HepG2 (cell line): ENCODE data around the gene CEP104. TPM values are rescaled to one million over a fixed set of nuclear protein-coding genes. Genes with fewer than 3 reads are reported as not detected.

Experiments
- CENPX ChIP-seq: sonication (generic); formaldehyde crosslinking; IDR thresholded peaks from 2 replicates; pipeline ENCODE4 v1.9.0; 2021; ENCODE audit warnings: mild to moderate bottlenecking, missing genetic modification reagents, moderate library complexity
- DNMT1 ChIP-seq: sonication (generic); formaldehyde crosslinking; IDR thresholded peaks from 2 replicates; pipeline ENCODE4 v1.5.1; 2020; ENCODE audit warnings: mild to moderate bottlenecking, missing genetic modification reagents
- PHF8 ChIP-seq: sonication (generic); formaldehyde crosslinking; IDR thresholded peaks from 2 replicates; pipeline ENCODE4 v1.5.0; 2020; ENCODE audit warnings: missing genetic modification reagents
- PITX1 ChIP-seq: sonication (generic); formaldehyde crosslinking; IDR thresholded peaks from 2 replicates; pipeline ENCODE4 v1.5.1; 2020; ENCODE audit warnings: mild to moderate bottlenecking, missing genetic modification reagents
- RFX3 ChIP-seq: IDR thresholded peaks from 2 replicates; pipeline ENCODE4 v1.6.1; 2016; ENCODE audit warnings: missing biosample characterization, missing genetic modification reagents
- SMARCC2 ChIP-seq: fragments of 450-650 bp; IDR thresholded peaks from 2 replicates; pipeline ENCODE4 v1.6.1; 2017; ENCODE audit warnings: antibody characterized with exemption, mild to moderate bottlenecking
- SP1 ChIP-seq, 2 experiments: fragments of 450-650 bp in 1 of 2; sonication (generic) in 1 of 2; formaldehyde crosslinking in 1 of 2; IDR thresholded peaks; 2 replicates each; pipeline versions ENCODE4 v1.4.0 to v1.6.1; 2016 to 2020; ENCODE audit warnings: missing genetic modification reagents in 1 of 2
- SRF ChIP-seq: IDR thresholded peaks from 2 replicates; pipeline ENCODE4 v1.6.1; 2011; ENCODE audit warnings: mild to moderate bottlenecking, low read depth, low read length, moderate library complexity
- ZMYM2 ChIP-seq: sonication (generic); formaldehyde crosslinking; IDR thresholded peaks from 2 replicates; pipeline ENCODE4 v1.8.0; 2022; ENCODE audit warnings: mild to moderate bottlenecking, missing genetic modification reagents
- ZNF17 ChIP-seq: sonication (generic); formaldehyde crosslinking; IDR thresholded peaks from 2 replicates; pipeline ENCODE4 v1.5.0; 2020; ENCODE audit warnings: mild to moderate bottlenecking, missing genetic modification reagents
- ZNF562 ChIP-seq: sonication (generic); formaldehyde crosslinking; IDR thresholded peaks from 2 replicates; pipeline ENCODE4 v1.8.0; 2022; ENCODE audit warnings: missing genetic modification reagents, borderline replicate concordance
- polyA plus RNA-seq, 8 experiments: library from polyadenylated mRNA; depleted of rRNA in 3 of 8; stranded (reverse) in 7 of 8; unstranded in 1 of 8; fragments of >200 nt; fragmentation: Illumina TruSeq in 4 of 8; extraction: Trizol in 4 of 8; gene quantifications; 2 replicates each; pipeline versions ENCODE4 v1.2.1 to v1.2.3, GENCODE V29; 2011 to 2016; ENCODE audit warnings: low read depth in 4 of 8, missing spikeins in 1 of 8, mixed read lengths in 1 of 8; ENCODE audit not compliant: insufficient read depth in 1 of 8
- total RNA-seq, 5 experiments: library from RNA; depleted of rRNA; stranded (reverse); fragments of >200 nt; fragmentation: Illumina TruSeq; extraction: Trizol; gene quantifications; 2 replicates each; pipeline ENCODE4 v1.2.3, GENCODE V29; 2016; ENCODE audit warnings: low read depth in 1 of 5
- TF ChIP-seq, protein P1 (sequence below): sonication (generic); formaldehyde crosslinking; IDR thresholded peaks from 2 replicates; pipeline ENCODE4 v1.5.0; 2020; ENCODE audit warnings: missing genetic modification reagents
- TF ChIP-seq, protein P2 (sequence below): sonication (generic); formaldehyde crosslinking; IDR thresholded peaks from 2 replicates; pipeline ENCODE4 v1.4.0; 2020; ENCODE audit warnings: missing genetic modification reagents
- TF ChIP-seq, protein P3 (sequence below): IDR thresholded peaks from 2 replicates; pipeline ENCODE4 v1.6.1; 2016; ENCODE audit warnings: missing genetic modification reagents, missing compliant biosample characterization
- TF ChIP-seq, protein P4 (sequence below): sonication (generic); formaldehyde crosslinking; IDR thresholded peaks from 2 replicates; pipeline ENCODE4 v1.4.0; 2020; ENCODE audit warnings: mild to moderate bottlenecking, missing genetic modification reagents
- TF ChIP-seq, protein P5 (sequence below): sonication (generic); formaldehyde crosslinking; IDR thresholded peaks from 2 replicates; pipeline ENCODE4 v1.5.0; 2020; ENCODE audit warnings: mild to moderate bottlenecking, missing genetic modification reagents

Gene CEP104
- total and polyA plus RNA-seq, 2 of the 13 experiments (the other 11 are each of a cell fraction or from before 2014, with no cell fraction given), result 20.4 to 30.1 TPM

DNA sequence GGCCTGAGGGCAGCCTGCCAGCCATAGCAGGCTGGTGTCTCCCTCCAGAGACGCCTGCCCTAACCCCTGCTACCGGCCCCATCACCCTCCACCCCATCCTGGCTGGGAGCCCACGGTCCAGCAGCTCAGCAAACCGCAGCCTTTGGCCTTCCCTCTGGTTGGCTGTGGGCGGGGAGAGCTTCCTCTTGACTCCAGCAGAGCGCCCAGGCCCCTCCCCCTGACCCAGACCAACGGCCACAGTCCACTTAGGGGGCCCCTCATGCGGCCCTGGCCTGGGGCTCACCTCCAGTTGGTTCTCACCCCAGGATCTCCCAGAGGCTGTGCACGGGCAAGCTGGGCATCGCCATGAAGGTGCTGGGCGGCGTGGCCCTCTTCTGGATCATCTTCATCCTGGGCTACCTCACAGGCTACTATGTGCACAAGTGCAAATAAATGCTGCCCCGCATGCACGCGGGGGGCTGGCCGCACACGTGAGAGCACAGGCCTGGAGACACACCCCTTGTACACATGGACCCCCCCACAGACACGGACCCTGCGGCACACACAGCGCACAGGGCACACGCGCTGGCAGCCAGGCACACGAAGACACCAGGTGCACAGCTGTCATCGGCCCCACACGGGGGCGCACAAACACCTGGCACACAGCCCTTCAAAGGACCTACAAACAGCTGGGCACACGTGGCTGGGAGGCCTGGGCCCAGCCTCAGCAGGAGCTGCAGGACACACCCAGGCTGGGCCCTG, 81.4 kb downstream of the CEP104 start (continued):
- TF ChIP-seq, protein P1, sequence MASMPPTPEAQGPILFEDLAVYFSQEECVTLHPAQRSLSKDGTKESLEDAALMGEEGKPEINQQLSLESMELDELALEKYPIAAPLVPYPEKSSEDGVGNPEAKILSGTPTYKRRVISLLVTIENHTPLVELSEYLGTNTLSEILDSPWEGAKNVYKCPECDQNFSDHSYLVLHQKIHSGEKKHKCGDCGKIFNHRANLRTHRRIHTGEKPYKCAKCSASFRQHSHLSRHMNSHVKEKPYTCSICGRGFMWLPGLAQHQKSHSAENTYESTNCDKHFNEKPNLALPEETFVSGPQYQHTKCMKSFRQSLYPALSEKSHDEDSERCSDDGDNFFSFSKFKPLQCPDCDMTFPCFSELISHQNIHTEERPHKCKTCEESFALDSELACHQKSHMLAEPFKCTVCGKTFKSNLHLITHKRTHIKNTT (CRISPR knock-in tag), result no peak
- no peak for TF ChIP-seq PITX1 (CRISPR knock-in tag)
- 0 out of 2 replicates have a peak, but pooled peaks have one; percentile 24 for TF ChIP-seq ZMYM2 (CRISPR knock-in tag)
- TF ChIP-seq PHF8 (CRISPR knock-in tag), result peak; percentile 23; the same call in 1 of the 2 replicates
- TF ChIP-seq, protein P2, sequence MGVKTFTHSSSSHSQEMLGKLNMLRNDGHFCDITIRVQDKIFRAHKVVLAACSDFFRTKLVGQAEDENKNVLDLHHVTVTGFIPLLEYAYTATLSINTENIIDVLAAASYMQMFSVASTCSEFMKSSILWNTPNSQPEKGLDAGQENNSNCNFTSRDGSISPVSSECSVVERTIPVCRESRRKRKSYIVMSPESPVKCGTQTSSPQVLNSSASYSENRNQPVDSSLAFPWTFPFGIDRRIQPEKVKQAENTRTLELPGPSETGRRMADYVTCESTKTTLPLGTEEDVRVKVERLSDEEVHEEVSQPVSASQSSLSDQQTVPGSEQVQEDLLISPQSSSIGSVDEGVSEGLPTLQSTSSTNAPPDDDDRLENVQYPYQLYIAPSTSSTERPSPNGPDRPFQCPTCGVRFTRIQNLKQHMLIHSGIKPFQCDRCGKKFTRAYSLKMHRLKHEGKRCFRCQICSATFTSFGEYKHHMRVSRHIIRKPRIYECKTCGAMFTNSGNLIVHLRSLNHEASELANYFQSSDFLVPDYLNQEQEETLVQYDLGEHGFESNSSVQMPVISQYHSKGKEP (CRISPR knock-in tag), result peak; percentile 42; the same call in 1 of the 2 replicates
- TF ChIP-seq, protein P3, sequence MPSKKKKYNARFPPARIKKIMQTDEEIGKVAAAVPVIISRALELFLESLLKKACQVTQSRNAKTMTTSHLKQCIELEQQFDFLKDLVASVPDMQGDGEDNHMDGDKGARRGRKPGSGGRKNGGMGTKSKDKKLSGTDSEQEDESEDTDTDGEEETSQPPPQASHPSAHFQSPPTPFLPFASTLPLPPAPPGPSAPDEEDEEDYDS, result peak; percentile 13; the same call in 1 of the 2 replicates
- no peak for TF ChIP-seq ZNF17
- TF ChIP-seq SMARCC2, result no peak
- TF ChIP-seq, protein P4, sequence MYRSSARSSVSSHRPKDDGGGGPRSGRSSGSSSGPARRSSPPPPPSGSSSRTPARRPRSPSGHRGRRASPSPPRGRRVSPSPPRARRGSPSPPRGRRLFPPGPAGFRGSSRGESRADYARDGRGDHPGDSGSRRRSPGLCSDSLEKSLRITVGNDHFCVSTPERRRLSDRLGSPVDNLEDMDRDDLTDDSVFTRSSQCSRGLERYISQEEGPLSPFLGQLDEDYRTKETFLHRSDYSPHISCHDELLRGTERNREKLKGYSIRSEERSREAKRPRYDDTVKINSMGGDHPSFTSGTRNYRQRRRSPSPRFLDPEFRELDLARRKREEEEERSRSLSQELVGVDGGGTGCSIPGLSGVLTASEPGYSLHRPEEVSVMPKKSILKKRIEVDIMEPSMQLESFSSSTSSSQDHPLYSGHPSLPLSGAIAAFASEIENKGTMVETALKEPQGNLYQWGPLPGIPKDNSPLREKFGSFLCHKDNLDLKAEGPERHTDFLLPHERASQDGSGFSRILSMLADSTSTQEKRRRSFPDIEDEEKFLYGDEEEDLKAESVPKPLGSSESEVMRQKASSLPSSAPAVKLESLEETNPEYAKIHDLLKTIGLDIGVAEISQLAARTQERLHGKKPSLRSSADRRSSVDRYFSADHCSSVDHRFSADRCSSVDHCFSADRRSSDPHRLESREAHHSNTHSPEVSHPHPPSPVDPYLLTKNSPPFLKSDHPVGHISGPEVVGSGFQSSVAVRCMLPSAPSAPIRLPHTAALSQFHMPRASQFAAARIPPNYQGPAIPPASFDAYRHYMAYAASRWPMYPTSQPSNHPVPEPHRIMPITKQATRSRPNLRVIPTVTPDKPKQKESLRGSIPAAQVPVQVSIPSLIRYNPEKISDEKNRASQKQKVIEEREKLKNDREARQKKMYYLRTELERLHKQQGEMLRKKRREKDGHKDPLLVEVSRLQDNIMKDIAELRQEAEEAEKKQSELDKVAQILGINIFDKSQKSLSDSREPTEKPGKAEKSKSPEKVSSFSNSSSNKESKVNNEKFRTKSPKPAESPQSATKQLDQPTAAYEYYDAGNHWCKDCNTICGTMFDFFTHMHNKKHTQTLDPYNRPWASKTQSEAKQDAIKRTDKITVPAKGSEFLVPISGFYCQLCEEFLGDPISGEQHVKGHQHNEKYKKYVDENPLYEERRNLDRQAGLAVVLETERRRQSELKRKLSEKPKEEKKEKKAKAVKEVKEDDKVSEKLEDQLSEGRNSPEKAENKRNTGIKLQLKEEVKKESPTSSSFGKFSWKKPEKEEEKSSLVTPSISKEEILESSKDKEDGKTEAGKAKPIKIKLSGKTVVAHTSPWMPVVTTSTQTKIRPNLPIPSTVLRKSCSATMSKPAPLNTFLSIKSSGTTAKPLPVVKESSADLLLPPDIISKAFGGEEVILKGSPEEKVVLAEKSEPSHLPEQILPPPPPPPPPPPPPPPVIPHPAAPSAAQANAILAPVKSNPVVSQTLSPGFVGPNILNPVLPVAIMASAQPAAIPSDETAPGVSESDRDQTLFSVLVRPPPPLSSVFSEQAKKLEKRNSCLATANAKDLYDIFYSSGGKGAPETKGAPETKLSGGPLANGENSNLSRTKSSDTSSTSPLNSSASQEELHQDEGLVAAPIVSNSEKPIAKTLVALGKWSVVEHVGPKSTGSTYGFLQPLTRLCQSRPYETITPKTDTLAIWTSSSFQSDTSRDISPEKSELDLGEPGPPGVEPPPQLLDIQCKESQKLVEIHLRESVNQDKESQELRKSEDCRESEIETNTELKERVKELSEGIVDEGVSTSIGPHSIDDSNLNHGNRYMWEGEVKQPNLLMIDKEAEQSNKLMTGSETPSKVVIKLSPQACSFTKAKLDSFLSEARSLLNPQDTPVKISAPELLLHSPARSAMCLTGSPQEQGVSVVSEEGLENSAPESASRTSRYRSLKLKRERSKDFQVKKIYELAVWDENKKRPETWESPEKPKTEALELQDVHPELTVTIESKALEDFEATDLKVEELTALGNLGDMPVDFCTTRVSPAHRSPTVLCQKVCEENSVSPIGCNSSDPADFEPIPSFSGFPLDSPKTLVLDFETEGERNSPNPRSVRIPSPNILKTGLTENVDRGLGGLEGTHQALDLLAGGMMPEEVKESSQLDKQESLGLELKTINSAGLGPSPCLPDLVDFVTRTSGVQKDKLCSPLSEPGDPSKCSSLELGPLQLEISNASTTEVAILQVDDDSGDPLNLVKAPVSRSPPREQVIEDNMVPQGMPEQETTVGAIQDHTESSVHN (CRISPR knock-in tag), result peak; percentile 68
- no peak for TF ChIP-seq ZNF562 (CRISPR knock-in tag)
- peak; percentile 92; the same call in 1 of the 2 replicates for TF ChIP-seq DNMT1
- no peak for TF ChIP-seq SP1 (IDR thresholded peaks at IDR 0.05)
- TF ChIP-seq SP1 (CRISPR knock-in tag; IDR thresholded peaks at IDR 0.05), result peak; percentile 55
- no peak for TF ChIP-seq RFX3 (CRISPR knock-in tag)
- TF ChIP-seq SRF, result no peak
- TF ChIP-seq, protein P5, sequence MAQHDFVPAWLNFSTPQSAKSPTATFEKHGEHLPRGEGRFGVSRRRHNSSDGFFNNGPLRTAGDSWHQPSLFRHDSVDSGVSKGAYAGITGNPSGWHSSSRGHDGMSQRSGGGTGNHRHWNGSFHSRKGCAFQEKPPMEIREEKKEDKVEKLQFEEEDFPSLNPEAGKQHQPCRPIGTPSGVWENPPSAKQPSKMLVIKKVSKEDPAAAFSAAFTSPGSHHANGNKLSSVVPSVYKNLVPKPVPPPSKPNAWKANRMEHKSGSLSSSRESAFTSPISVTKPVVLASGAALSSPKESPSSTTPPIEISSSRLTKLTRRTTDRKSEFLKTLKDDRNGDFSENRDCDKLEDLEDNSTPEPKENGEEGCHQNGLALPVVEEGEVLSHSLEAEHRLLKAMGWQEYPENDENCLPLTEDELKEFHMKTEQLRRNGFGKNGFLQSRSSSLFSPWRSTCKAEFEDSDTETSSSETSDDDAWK (CRISPR knock-in tag), result no peak
- TF ChIP-seq CENPX (CRISPR knock-in tag), result no peak
